GM13976 (cell line): ENCODE measurements around the gene VAPB.
A peak's percentile ranks its signal among the peaks of the same experiment; 100 is the strongest.

ENCODE experiments used
- DNase-seq: peaks from one replicate; pipeline ENCODE4 v3.0.0; 2012; ENCODE audit warnings: low spot score
- CTCF ChIP-seq: IDR thresholded peaks from 2 replicates; pipeline ENCODE4 v1.5.1; 2012; ENCODE audit warnings: borderline replicate concordance, mild to moderate bottlenecking; ENCODE audit not compliant: insufficient read depth; ENCODE audit errors: extremely low read depth, missing control alignments, control extremely low read depth
- in situ Hi-C: fragments of 300-500 bp; cut with MboI; formaldehyde crosslinking; loops from one replicate; pipeline ENCODE4 v1.12.0; 2022; ENCODE audit warnings: low sequenced_read_pairs, mixed read lengths, inconsistent platforms; ENCODE audit not compliant: unreplicated experiment

VAPB gene

DNA sequence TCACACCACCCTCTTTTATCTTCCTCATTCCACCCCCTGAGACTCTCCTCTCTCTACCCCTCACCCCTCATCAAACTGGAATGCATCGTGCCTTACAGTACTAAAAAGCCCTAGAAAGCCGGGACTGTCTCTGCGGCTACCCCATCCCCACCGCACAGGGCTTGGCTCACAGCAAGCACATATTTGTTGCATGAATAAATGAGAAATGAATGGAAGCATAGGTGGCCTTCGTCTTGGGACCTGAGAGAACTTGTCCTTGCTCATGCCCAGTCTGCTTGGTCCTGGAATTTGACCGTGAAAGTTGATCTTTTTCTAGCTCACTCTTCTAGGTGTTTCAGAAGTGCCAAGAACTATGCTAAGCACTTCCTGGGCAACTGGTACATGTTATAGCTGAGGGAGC lies 72.9 kb downstream of the VAPB start:
- in situ Hi-C loops = no loop called here
- no peak for TF ChIP-seq CTCF
- DNase-seq = no peak

DNA sequence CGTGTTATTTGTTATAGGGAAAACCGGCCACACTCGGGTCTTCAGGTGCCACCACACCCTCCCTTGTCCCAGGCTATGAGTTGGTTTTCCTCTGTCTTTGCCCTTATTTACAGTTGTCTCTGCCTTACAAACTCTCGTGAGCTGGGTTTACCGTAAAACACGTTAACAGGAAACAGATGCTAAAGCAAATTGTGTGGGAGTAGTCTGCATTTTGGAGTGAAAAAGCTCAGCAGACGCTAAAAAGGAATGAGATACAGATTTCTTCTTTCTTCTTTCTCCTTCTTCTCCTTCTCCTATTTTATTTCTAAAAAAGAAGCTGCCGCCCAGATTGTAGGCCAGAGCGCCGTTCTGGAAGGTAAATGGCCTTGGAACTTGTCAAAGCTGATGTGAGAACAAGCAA lies 74.2 kb downstream of the VAPB start:
- in situ Hi-C loops = no loop called here
- no peak for DNase-seq
- no peak for TF ChIP-seq CTCF

GRCh38 chr20:58464838-58465237 lies 75.8 kb downstream of the VAPB start:
- TF ChIP-seq CTCF = no peak
- in situ Hi-C loops = no loop called here
- no peak for DNase-seq

DNA sequence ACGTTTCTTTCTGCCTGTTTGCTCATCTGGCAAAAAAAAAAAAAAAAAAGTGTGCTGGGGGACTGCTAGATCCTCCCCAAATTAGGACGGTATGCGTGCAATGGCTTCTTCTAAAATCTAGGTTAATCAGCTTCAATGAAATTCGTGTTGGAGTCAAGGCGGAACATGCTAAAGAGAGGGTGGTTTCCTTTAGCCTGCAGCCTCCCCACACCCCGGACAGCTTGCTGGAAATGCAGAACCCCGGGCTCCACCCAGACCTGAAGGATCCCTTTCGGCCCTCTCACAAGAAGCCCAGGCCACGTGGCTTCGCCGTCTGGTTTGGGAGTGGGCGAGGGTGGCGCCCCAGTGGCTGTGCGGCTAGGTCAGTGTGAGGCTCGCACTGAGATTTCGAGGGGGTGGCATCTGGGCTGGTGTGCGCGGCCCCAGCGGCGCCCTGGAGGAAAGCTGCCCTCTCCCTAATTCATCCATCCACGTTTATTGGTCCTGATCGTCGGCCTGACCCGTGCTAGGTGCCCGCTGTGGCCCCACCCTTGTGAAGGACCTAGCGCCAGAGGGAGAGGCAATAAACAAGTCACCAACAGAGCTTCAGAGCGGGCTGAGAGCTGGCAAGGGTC lies 77.2 kb downstream of the VAPB start:
- TF ChIP-seq CTCF = no peak
- DNase-seq = no peak
- in situ Hi-C loops = no loop called here

DNA sequence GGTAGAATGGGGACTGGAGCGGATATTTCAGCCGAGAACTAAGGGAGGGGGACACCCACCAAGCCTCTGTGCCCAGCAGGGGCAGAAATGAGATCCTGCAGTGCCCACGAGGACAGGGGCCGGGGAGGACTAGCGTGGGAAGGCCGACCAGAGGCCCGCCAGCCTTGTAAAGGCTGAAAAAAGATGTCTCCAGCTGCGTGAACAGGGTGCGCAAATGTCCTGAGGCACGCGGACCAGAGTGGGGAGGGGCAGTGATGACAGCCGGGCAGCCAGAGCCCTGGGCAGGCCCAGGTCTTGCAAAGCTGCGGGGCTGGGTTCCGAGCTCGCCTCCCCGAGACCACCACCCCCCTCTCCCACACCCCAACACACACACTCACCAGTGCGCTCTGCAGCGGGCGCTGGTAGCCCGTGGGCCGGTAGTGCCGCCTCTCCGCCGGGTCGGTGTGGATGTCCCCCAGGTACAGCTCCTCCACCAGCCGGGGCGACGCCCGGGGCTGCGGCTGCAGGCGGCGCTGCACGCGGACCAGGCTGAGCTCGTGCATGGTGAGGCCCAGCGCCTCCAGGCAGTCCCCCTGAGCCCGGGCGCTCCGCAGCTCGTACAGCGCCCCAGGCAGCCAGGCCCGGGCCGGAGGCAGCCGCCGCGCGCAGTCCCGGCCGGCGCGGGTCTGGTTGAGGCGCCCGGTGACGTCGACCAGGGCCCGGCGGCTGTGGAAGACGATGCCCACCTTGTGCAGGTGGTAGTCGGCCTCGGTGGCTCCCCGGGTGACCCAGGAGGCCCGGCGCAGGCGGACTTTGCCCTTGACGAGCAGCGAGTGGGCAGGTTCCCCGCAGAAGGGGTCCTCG lies 77.9 kb downstream of the VAPB start:
- in situ Hi-C loops = no loop called here
- peak; percentile 18 for DNase-seq
- TF ChIP-seq CTCF = no peak

DNA sequence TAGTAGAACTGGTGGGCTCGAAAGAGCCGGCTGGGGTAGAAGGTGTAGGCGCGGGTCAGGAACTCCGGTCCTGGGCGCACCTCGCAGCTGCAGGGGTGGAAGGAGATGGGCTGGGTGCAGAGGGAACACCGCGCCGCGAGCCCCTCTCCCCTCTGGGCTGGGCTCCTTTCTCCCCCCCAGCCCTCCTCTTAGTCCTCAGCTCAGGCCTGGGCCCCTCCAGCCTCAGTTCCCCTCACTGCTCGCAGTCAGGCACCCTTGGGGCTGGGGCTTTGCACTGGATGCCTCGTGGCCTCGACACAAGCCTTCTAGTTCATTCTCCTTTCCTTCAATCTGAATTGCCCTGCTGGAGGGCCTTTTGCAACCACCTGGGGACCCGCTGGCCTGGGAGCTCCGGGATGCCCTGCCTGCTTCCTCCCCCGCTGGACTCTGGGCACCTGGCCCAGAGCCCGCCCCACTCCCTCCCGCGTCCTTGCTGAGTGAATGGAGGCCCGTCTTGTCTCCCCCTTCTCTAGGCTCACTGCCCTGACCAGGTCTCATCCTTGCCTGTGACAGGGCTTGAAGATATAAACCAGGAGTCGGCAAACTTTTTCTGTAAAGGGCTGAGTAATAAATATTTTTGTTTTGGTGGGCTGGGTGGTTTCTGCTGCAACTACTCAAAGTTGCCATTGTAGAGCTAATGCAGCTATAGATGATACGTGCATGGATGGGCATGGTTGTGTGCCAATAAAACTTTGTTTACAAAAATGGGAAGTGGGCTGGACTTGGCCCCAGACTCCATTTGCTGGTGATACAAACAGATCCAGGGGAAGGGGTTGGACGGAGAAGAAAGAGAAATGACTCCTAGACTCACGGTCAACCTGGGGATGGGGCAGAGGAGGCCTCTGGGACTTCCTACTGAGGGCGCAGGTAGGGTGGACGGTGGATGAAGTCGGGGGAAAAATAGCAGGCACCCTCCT lies 78.8 kb downstream of the VAPB start:
- no peak for TF ChIP-seq CTCF
- peak; percentile 29 for DNase-seq
- in situ Hi-C loops = no loop called here
